Large intestine (tissue), 3 donors: Measurements from ENCODE around the gene THSD4. TPM values are rescaled to one million over a fixed set of nuclear protein-coding genes. Genes with fewer than 3 reads are reported as not detected.
"Not testable (repeated sequence)": the region's sequence is repeated elsewhere in the genome, so short reads cannot be mapped to it uniquely, and the experiment has no call there.

ENCODE experiments used
- DNase-seq, 2 donors: peaks; one replicate each; pipeline versions ENCODE4 v3.0.0 to v3.0.0-alpha.2; 2013
- H3K27ac ChIP-seq: one replicate; pipeline ENCODE4 v1.5.1; 2013; ENCODE audit warnings: low read length
- H3K27me3 ChIP-seq: 2 replicates; pipeline ENCODE4 v1.6.1; 2013; ENCODE audit warnings: low read length; ENCODE audit not compliant: control insufficient read depth, insufficient read depth
- H3K36me3 ChIP-seq: 2 replicates; pipeline ENCODE4 v1.6.1; 2013; ENCODE audit warnings: low read length; ENCODE audit not compliant: control insufficient read depth, insufficient read depth
- H3K4me1 ChIP-seq: one replicate; pipeline ENCODE4 v1.6.1; 2013; ENCODE audit warnings: low read length; ENCODE audit not compliant: control insufficient read depth, insufficient read depth
- H3K4me3 ChIP-seq: one replicate; pipeline ENCODE4 v1.5.1; 2013; ENCODE audit warnings: low read length
- H3K9me3 ChIP-seq: one replicate; pipeline ENCODE4 v1.6.1; 2013; ENCODE audit warnings: mild to moderate bottlenecking, low read depth, low read length, moderate library complexity; ENCODE audit not compliant: control insufficient read depth
- WGBS: methylation state at CpG from one replicate; pipeline ENCODE4 v1.1.5; 2013; ENCODE audit warnings: low lambda C conversion rate; ENCODE audit not compliant: insufficient coverage; 5-methylcytosine and 5-hydroxymethylcytosine counted together
- polyA plus RNA-seq: library from polyadenylated mRNA; unstranded; fragments of 120-200 nt; gene quantifications from one replicate; pipeline ENCODE4 v1.2.1, GENCODE V29; 2013

The THSD4 gene
- polyA plus RNA-seq, 1 donor = 17.5 TPM

DNA sequence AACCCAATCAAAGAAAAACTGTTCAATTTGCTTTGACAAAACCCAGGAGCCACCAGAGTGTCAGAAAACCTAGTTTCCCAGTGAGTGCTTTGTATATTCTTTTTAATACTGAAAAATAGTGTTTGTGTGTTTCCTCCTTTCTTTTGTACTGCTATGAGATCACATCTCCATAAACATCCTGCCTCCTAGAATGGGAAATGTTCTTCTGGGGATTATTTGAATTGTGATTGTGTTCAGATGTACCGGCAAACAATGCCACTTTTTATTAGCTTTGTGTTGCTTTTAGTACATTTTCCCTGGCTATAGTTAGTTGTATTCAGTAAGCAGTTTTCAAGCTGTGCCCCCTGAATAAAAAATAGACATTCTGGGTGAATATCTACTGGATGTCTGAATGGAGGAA is 547.0 kb downstream of the THSD4 start:
- Histone ChIP-seq H3K4me3 (no peak overlapping the region), H3K9me3 (no peaks in the 10 kb centered on the region), H3K27ac (no peak overlapping the region), H3K27me3 (no peaks in the 10 kb centered on the region), H3K4me1 (no peaks in the 10 kb centered on the region), H3K36me3 (no peaks in the 10 kb centered on the region)
- no CpG with 5 or more reads among the region's 1 CpG for WGBS
- DNase-seq = no peak

DNA sequence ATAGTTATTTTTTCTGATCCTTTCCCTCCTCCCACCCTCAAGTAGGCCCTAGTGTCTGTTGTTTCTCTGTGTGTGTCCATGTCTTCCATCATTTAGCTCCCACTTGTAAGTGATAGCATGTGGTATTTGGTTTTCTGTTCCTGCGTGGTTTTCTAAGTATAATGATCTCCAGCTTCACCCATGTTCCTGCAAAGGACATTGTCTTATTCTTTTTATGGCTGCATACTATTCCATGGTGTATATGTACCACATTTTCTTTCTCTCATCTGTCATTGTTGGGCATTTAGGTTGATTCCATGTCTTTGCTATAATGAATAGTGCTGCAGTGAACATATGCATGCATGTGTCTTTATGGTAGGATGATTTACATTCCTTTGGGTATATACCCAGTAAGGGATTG is 549.4 kb downstream of the THSD4 start:
- WGBS = 100% methylated on average over 1 of the region's 1 CpG
- Histone ChIP-seq H3K4me3 (no peak overlapping the region), H3K9me3 (no peaks in the 10 kb centered on the region), H3K4me1 (no peaks in the 10 kb centered on the region), H3K27ac (no peak overlapping the region), H3K27me3 (no peaks in the 10 kb centered on the region), H3K36me3 (no peaks in the 10 kb centered on the region)
- DNase-seq = no peak

DNA sequence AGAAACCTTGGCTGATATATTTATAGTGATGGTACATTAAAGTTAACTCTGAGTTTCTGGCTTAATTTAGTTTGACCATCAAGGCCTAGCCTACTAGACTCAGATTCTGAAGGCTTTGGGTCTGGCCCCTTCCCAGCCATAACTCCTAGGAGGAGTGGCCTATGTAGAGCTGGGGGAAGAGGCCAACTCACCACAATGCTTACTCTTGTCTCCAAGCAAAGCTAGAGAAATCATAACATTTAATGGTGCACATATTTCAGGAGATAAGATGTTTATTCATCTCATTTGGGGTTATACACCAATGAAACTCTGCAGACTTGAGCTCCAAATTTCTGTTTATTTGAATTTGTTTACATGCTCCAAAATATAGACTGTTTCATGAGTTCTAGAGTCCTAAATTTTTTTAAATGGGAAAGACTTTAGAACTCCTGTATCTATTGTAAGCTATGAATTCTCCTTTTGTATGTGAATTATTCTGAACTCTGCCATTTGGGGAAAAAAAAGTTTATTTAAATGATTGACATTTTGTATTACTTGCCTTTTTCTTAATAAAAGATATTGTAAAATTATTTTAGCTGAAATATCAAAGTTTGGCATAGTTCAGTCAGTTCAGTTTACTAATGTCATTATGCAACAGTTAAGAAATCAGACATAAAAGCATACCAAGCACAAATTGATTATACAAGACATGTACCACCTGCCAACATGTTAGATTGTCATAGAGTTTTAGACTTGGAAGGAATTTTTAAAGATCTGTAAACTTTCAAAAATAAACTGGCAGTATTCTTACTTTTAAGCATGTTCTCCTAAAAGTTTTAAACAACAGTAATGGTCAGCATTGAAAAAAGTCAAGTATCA is 551.7 kb downstream of the THSD4 start:
- Histone ChIP-seq H3K9me3 (no peaks in the 10 kb centered on the region), H3K27ac (no peak overlapping the region), H3K4me3 (no peak overlapping the region), H3K27me3 (no peaks in the 10 kb centered on the region), H3K36me3 (no peaks in the 10 kb centered on the region), H3K4me1 (no peaks in the 10 kb centered on the region)
- no peak for DNase-seq

DNA sequence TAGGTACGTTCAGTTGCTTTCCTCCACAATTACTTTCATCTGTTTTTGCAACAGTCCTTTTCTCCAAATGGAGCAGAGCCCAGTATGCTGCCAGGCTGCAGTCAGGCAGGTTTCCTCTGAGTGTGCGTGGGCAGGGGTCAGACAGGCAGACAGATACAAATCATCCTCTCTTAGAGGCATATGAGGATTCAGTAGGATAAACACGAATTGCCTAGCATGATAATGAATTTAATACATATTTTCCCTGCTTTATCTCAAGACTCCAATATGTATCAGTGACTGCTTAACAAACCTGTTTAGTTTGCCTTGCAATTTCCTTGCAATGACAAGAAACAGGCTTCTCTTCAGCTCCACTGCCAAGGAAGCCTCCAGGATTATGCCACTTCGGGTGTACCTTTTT is 554.4 kb downstream of the THSD4 start:
- H3K36me3 ChIP-seq = no peaks in the 10 kb centered on the region
- no CpG with 5 or more reads among the region's 4 CpGs for whole genome bisulfite sequencing
- no peak overlapping the region for H3K27ac ChIP-seq
- H3K9me3 ChIP-seq = no peaks in the 10 kb centered on the region
- no peaks in the 10 kb centered on the region for H3K27me3 ChIP-seq
- DNase-seq = no peak
- H3K4me1 ChIP-seq = no peaks in the 10 kb centered on the region
- no peak overlapping the region for H3K4me3 ChIP-seq

DNA sequence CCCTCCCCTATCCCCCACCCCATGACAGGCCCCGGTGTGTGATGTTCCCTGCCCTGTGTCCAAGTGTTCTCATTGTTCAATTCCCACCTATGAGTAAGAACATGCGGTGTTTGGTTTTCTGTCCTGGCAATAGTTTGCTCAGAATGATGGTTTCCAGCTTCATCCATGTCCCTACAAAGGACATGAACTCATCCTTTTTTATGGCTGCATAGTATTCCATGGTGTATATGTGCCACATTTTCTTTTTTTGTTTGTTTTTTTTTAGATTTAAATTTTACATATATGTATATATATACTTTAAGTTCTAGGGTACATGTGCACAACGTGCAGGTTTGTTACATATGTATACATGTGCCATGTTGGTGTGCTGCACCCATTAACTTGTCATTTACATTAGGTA is 555.0 kb downstream of the THSD4 start:
- 100% methylated on average over 1 of the region's 3 CpGs for WGBS
- not testable (repeated sequence) for DNase-seq, H3K27ac ChIP-seq

DNA sequence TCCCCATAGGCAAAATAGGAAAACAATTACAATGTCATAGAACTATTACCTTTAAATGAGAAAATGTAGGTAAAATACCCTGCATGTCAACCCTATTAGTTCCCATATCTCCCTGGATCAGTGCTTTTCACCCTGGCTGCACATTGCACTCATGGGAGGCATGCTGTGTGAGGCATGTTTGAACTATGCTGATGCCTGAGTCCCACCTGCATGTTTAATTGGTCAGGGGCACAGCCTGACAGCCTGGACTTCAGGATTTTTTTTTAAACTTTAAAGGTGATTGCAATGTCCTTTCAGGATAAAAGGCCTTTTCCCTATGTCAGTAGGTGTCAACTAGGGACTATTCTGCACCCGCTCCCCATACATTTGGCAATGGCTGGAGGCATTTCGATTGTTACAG is 559.1 kb downstream of the THSD4 start:
- no CpG with 5 or more reads among the region's 2 CpGs for WGBS
- H3K36me3 ChIP-seq = no peaks in the 10 kb centered on the region

More for the DNA sequence above, 555.0 kb downstream of the THSD4 start:
- not testable (repeated sequence) for H3K4me1 ChIP-seq, H3K9me3 ChIP-seq, H3K36me3 ChIP-seq, H3K27me3 ChIP-seq, H3K4me3 ChIP-seq

DNA sequence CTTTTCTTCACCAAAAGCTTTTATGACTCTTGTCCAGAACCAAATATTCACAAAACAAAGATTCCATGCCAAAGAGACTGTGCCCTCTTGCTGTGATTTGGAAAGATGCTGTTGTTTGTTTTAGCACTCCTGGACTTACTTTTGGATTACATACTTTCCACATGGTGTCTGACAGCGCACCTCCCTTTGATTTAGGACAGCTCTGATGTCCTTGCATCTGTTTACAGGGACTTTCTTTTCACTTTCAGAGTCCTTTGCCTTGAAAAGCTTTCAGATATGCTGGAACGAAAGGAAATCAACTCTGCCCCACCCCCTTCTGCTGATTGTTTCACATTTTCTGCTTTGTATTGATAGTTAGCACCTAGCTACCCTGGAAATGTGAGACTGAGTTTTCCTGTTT is 562.1 kb downstream of the THSD4 start:
- no peak overlapping the region for H3K4me3 ChIP-seq
- no CpG with 5 or more reads among the region's 2 CpGs for WGBS
- H3K9me3 ChIP-seq = no peaks in the 10 kb centered on the region
- no peak overlapping the region for H3K27ac ChIP-seq
- H3K36me3 ChIP-seq = no peaks in the 10 kb centered on the region
- no peaks in the 10 kb centered on the region for H3K4me1 ChIP-seq
- no peaks in the 10 kb centered on the region for H3K27me3 ChIP-seq
- DNase-seq = no peak

More for the DNA sequence above, 559.1 kb downstream of the THSD4 start:
- no peak overlapping the region for H3K4me3 ChIP-seq
- no peaks in the 10 kb centered on the region for H3K27me3 ChIP-seq
- no peak for DNase-seq
- no peak overlapping the region for H3K27ac ChIP-seq
- H3K9me3 ChIP-seq = no peaks in the 10 kb centered on the region
- H3K4me1 ChIP-seq = no peaks in the 10 kb centered on the region

DNA sequence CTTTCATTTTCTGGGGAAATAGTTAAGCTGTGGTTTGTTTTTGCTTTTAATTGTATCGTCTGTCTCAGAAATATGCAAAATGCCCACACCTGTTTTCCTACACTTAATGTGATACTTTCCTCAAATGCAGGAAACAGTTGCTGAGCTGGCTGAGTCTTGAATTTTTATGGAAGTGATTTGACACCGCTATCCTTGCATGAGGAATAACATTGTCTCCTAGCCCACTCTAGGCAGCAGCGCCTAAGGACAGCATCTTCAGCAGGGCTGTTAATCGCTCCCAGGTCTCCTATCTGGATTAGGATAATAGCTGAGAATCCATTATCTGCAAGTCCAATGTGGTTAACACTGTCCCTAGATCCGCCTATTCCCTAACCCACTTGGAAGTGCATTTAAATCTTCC is 562.5 kb downstream of the THSD4 start:
- no peaks in the 10 kb centered on the region for H3K27me3 ChIP-seq
- no peaks in the 10 kb centered on the region for H3K9me3 ChIP-seq
- H3K4me3 ChIP-seq = no peak overlapping the region
- no peak for DNase-seq
- H3K36me3 ChIP-seq = no peaks in the 10 kb centered on the region
- no peak overlapping the region for H3K27ac ChIP-seq
- H3K4me1 ChIP-seq = no peaks in the 10 kb centered on the region
- 60% methylated on average over 1 of the region's 5 CpGs for WGBS

DNA sequence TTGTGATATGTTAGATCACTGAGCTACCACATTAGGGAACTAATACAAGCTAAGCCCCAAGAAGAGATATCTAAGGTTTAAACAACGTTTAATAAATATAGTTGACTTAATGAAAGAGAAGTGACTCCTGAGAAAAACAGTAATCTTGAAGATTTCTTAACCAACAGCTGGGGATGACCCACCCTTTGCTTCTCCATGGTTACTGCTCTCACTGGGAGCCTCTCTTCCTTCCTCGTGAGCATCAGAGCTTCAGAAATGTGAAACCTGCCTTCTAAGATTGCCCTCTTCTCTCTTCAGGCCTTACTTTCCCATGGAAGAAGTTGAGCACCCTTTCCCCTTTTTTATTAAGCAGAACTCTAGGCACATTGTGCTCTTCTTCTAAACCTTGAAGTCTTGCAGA is 562.9 kb downstream of the THSD4 start:
- no CpG with 5 or more reads among the region's 2 CpGs for WGBS
- H3K4me3 ChIP-seq = no peak overlapping the region

DNA sequence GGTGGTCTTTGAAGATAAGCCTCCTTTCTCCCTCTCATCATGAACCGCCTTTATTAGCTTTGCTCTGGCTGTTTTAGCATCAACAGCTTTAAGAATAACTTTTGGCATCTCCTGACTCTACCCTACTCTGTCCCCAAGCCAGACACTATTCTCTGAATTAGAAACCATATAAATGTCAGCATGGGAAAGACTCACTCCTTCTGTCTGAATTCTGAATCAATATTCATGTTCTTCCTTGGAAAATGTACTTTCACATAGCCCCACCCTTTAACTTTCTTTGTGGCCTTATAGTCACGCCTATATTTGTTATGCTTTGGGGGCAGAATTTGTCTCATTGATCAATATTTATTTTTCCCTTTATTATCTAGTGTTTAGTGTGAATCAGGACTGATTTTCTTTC is 563.3 kb downstream of the THSD4 start:
- DNase-seq = no peak
- no peak overlapping the region for H3K27ac ChIP-seq
- no peaks in the 10 kb centered on the region for H3K36me3 ChIP-seq
- WGBS = 50% methylated on average over 1 of the region's 2 CpGs
- no peaks in the 10 kb centered on the region for H3K27me3 ChIP-seq
- no peak overlapping the region for H3K4me3 ChIP-seq
- no peaks in the 10 kb centered on the region for H3K4me1 ChIP-seq
- no peaks in the 10 kb centered on the region for H3K9me3 ChIP-seq

More for the DNA sequence above, 562.9 kb downstream of the THSD4 start:
- no peak overlapping the region for H3K27ac ChIP-seq
- H3K27me3 ChIP-seq = no peaks in the 10 kb centered on the region
- H3K4me1 ChIP-seq = no peaks in the 10 kb centered on the region
- DNase-seq = no peak
- H3K9me3 ChIP-seq = no peaks in the 10 kb centered on the region
- no peaks in the 10 kb centered on the region for H3K36me3 ChIP-seq

DNA sequence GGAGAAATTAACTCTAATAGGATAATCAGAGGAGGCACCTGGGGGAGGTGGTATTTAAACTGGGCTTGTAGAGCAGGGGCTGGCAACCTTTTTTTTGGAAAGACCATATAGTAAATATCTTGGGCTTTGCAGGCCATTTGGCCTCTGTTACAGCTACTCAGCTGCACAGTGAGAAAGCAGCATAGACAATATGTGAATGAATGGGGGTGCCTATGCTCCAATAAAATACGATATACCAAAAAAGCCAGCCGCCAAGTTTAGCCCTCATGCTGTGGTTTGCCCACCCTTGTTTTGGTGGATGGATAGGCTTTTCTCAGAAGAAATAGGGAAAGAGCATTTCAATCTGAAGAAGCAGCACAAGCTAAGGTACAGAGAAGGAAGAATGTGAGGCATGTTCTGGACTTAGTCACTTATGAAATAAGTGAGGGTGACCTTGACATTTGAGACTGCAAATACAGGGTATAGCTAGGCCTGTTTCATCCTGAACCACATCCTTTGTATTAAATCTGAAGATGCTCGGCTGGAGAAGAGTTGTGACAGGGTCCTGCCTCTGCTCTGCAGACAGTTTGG is 564.0 kb downstream of the THSD4 start:
- no peak overlapping the region for H3K27ac ChIP-seq
- no peaks in the 10 kb centered on the region for H3K27me3 ChIP-seq
- no peak overlapping the region for H3K4me3 ChIP-seq
- H3K36me3 ChIP-seq = no peaks in the 10 kb centered on the region
- no peaks in the 10 kb centered on the region for H3K9me3 ChIP-seq
- WGBS = no CpG with 5 or more reads among the region's 3 CpGs
- no peaks in the 10 kb centered on the region for H3K4me1 ChIP-seq
- no peak for DNase-seq
